GM21619 (cell line): ENCODE results near the gene PUM1.
"Not testable (repeated sequence)": the region's sequence is repeated elsewhere in the genome, so short reads cannot be mapped to it uniquely, and the experiment has no call there.

ENCODE experiments used
- ATAC-seq: cut with Tn5 transposase; IDR thresholded peaks from one replicate; pipeline ENCODE4 v1.9.1; 2021; ENCODE audit not compliant: unreplicated experiment

Gene PUM1

GRCh38 chr1:31065310-31066217 lies at the start of gene PUM1:
TSS of gene PUM1 (minus strand) at chr1:31065717. CDS start at chr1:31059566, 6,151 bp downstream.
- peak; percentile 93 for ATAC-seq

GRCh38 chr1:31112266-31112935 lies 46.9 kb upstream of the PUM1 start:
- no peak for ATAC-seq

- no peak for ATAC-seq
These were observed 45.9 kb upstream of the PUM1 start for GRCh38 chr1:31111290-31111951.

- ATAC-seq: no peak
These were observed 45.3 kb upstream of the PUM1 start for GRCh38 chr1:31110846-31111245.

GRCh38 chr1:31108861-31109260 lies 43.3 kb upstream of the PUM1 start:
- no peak for ATAC-seq

DNA sequence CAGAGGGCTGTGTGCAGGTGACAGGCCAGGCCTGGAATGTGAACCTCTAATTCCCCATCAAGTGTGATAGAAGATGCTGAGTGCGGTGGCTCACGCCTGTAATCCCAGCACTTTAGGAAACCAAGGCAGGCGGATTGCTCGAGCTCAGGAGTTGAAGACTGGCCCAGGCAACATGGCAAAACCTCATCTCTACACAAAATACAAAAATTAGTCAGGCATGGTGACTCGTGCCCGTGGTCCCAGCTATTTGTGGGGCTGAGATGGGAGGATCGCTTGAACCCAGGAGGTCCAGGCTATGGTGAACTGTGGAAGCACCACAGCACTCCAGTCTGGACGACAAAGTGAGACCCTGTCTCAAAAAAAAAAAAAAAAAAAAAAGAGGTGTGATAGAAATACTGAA lies 40.1 kb upstream of the PUM1 start:
- no peak for ATAC-seq

DNA sequence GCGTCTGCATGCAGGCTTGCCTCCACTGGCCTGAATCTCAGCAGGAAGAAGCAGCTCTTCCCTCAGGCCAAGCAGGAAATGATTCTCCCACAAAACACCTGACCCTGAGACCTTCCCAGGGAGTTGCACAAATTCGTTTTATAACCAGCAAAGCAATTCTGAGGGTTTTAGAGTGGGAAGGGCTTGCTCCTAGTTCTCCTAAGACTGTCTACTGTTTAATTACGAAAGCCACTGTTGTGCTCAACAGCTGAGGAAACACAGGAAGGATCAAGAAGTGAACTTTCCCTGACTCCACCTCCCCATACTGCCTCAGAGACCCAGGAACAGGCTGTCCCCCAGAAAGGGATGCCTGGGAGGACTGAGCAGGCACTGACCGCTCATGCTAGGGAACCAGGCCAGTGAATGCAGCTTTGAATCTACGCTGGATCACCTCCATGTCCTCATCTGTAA lies 37.0 kb upstream of the PUM1 start:
- ATAC-seq: no peak

DNA sequence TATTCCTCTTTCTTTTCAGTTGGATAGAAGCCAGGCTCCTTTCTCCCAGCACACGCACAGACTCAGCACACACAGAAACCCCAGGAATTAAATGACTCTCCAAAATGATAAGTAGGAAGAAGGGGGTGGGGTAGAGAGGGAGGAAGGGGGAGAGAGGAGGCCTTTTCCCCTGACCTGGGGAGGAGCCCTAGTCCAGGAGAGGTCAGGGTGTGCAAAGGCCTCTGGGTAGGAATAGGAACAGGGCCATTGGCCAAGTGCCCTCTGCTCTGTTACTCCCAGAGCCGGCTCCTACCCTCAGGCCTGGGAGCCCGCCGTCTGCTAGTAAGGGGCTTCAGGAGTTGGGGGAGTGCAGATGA lies 35.6 kb upstream of the PUM1 start:
- ATAC-seq: no peak

- ATAC-seq: no peak
These were observed 33.9 kb upstream of the PUM1 start for GRCh38 chr1:31099293-31100032.

DNA sequence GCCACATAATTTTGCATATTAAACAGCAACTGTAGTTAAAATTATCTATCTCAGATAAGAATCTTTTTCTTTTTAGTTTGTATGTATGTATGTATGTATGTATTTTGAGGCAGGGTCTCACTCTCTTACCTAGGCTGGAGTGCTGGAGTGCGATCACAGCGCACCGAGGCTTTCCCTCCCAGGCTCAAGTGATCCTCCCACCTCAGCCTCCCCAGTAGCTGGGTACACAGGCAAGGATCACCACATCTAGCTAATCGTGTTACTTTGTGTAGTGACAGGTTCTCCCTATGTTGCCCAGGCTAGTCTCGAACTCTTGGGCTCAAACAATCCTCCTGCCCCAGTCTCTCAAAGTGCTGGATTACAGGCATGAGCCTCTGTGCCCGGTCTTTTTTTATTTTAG lies 30.5 kb upstream of the PUM1 start:
- ATAC-seq: no peak

- ATAC-seq: no peak
These were observed 29.9 kb upstream of the PUM1 start for GRCh38 chr1:31095298-31095981.

DNA sequence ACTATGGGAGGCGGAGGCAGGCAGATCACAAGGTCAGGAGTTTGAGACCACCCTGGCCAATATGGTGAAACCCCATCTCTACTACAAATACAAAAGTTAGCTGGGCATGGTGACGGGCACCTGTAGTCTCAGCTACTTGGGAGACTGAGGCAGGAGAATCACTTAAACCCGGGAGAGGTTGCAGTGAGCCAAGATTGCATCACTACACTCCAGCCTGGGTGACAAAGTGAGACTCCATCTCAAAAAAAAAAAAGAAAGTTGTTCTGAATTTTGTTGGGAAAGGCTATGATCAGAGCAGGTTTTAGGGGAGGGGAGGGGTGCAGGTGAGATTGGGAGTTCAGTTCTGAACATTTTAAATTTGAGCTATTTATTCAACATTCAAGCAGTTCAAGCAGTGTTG lies 22.6 kb upstream of the PUM1 start:
- ATAC-seq: not testable (repeated sequence)

GRCh38 chr1:31084782-31085569 lies 19.5 kb upstream of the PUM1 start:
- ATAC-seq: no peak

- no peak for ATAC-seq
These were observed 16.9 kb upstream of the PUM1 start for GRCh38 chr1:31082385-31082784.

- ATAC-seq: no peak
These were observed 7.5 kb upstream of the PUM1 start for GRCh38 chr1:31073044-31073443.

GRCh38 chr1:31072304-31072746 lies 6.8 kb upstream of the PUM1 start:
- no peak for ATAC-seq

GRCh38 chr1:31069392-31069791 lies 3.9 kb upstream of the PUM1 start:
- ATAC-seq: no peak

DNA sequence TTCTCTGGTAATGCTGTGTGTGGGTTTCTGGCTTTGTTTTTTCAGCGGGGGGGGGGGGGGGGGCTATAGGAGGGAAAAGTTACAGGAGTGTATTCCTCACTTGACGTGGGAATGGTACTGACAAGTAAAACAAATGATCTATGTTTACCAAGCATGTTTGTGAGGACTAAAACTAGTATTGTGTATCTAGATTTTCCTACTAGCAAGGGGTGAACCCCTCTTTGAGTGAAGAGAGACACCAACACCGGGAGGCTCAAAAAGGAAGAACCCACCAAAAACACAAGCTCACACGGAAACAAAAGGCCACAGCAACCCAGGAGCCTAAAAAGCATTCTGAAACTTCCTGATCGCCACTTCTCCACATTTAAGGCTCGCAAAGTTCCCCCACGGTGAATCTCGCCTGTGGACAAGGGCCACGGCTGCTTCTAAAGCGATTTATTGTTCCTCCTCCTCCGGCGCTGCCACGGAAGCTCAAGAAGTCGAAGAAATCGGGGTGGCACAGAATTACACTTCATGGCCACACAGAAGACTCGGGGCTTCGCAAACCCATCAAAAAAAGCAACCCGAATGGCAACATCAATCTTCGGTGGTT lies 703 bp downstream of the PUM1 start:
- ATAC-seq: no peak

DNA sequence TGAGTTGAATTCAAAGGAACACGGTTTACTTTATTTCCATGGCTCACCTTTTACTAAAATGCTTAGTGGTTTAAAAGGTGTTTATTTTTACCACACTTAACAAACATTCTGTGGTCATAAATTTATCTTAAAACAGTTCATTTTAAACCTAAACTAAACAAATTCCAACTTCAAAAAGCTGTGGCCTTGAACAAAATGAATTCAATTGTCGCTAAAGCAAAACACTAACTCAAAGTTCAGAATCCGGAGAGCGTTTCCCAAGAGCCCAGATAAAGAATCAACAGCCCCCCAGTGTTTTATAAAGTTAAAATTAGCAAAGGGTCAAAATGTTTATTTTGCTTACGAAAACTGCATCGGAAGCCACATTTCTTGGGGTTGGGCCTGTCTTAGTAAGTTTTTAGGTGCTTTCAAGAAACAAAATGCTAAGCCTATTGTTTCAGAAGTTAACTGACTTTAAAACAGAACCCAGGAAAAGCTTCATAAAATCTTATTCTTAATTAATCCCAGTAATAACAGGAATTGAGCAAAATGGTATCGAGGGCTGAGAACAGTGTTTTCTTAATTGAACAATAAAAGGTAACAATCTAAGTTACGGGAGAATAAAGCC lies 1.3 kb downstream of the PUM1 start:
- ATAC-seq: no peak
